B cell (primary cell): ENCODE results near the gene NPHS2. TPM values are rescaled to one million over a fixed set of nuclear protein-coding genes. Genes with fewer than 3 reads are reported as not detected.

Experiments used
- ATAC-seq: fragments of 200-7000 bp; cut with Tn5 transposase; one replicate; pipeline ENCODE4 v1.10.0; 2021; ENCODE audit warnings: low read depth, mild to moderate bottlenecking, moderate number of reproducible peaks, moderate library complexity
- CTCF ChIA-PET: fragments of 350-600 bp; sonication (Branson Sonifier 250); formaldehyde crosslinking; loops from one replicate; lab custom pipeline; 2021; ENCODE audit warnings: antibody characterized with exemption, inconsistent platforms; lab: Charles Lee
- POLR2A ChIA-PET: fragments of 350-600 bp; sonication (Branson Sonifier 250); formaldehyde crosslinking; loops from one replicate; lab custom pipeline; 2021; ENCODE audit warnings: antibody characterized with exemption; lab: Charles Lee
- DNase-seq: peaks from one replicate; pipeline ENCODE4 v3.0.0; 2013
- H2AFZ ChIP-seq: 2 replicates; pipeline ENCODE4 v1.6.1; 2012; ENCODE audit warnings: mild to moderate bottlenecking, low read depth, low read length; ENCODE audit not compliant: insufficient read depth, poor library complexity, severe bottlenecking
- H3K27ac ChIP-seq, 2 donors: 1 replicate in 1 of 2; 2 replicates in 1 of 2; pipeline ENCODE4 v1.5.1; 2012 to 2013; ENCODE audit warnings: low read length in 2 of 2, mild to moderate bottlenecking in 2 of 2, moderate library complexity in 1 of 2
- H3K27me3 ChIP-seq, 4 experiments: fragments of 200-600 bp in 1 of 4; sonication (generic) in 1 of 4; replicated peaks in 1 of 4; 1 replicate in 2 of 4; 2 replicates in 2 of 4; pipeline versions ENCODE4 v1.6.1 to v1.7.0; 2013 to 2016; ENCODE audit warnings: low read length in 3 of 4, mild to moderate bottlenecking in 2 of 4, mixed read lengths in 1 of 4, moderate library complexity in 1 of 4; ENCODE audit not compliant: insufficient read depth in 4 of 4, control insufficient read depth in 3 of 4; ENCODE audit errors: control extremely low read depth in 1 of 4
- H3K36me3 ChIP-seq, 2 experiments: replicated peaks in 1 of 2; 1 replicate in 1 of 2; 2 replicates in 1 of 2; pipeline versions ENCODE4 v1.6.1 to v1.7.1; 2013; ENCODE audit warnings: low read length in 1 of 2; ENCODE audit not compliant: insufficient read depth in 2 of 2, control insufficient read depth in 1 of 2; ENCODE audit errors: control extremely low read depth in 1 of 2, extremely low read depth in 1 of 2
- H3K4me1 ChIP-seq, 2 donors: fragments of 200-600 bp in 1 of 2; sonication (generic) in 1 of 2; 1 replicate in 1 of 2; 2 replicates in 1 of 2; pipeline versions ENCODE4 v1.5.1 to v1.6.1; 2013 to 2017; ENCODE audit warnings: low read length in 2 of 2; ENCODE audit not compliant: control insufficient read depth in 2 of 2, insufficient read depth in 2 of 2
- H3K4me2 ChIP-seq: replicated peaks from 2 replicates; pipeline ENCODE3; 2012; ENCODE audit warnings: mild to moderate bottlenecking, low read depth, low read length; ENCODE audit not compliant: poor library complexity, severe bottlenecking
- H3K4me3 ChIP-seq, 5 experiments: fragments of 200-600 bp in 1 of 5; sonication (generic) in 1 of 5; 1 replicate in 3 of 5; 2 replicates in 2 of 5; pipeline versions ENCODE4 v1.5.1 to v1.7.0; 2011 to 2016; ENCODE audit warnings: low read length in 4 of 5, mild to moderate bottlenecking in 4 of 5, low read depth in 2 of 5, control low read depth in 1 of 5, moderate library complexity in 1 of 5; ENCODE audit not compliant: insufficient read depth in 1 of 5; ENCODE audit errors: control extremely low read depth in 1 of 5, extremely low read depth in 1 of 5
- H3K79me2 ChIP-seq: fragments of 200-600 bp; sonication (generic); one replicate; pipeline ENCODE4 v1.6.0; 2016; ENCODE audit warnings: low read length; ENCODE audit not compliant: control insufficient read depth, insufficient read depth
- H3K9ac ChIP-seq: fragments of 200-600 bp; sonication (generic); 2 replicates; pipeline ENCODE4 v1.6.1; 2017; ENCODE audit warnings: mild to moderate bottlenecking, low read length, moderate library complexity
- H3K9me3 ChIP-seq, 3 donors: one replicate each; pipeline versions ENCODE4 v1.6.1 to v1.7.1; 2013; ENCODE audit warnings: low read length in 2 of 3; ENCODE audit not compliant: control insufficient read depth in 2 of 3, insufficient read depth in 1 of 3; ENCODE audit errors: control extremely low read depth in 1 of 3
- H4K20me1 ChIP-seq: 2 replicates; pipeline ENCODE4 v1.6.0; 2012; ENCODE audit warnings: mild to moderate bottlenecking, low read length; ENCODE audit not compliant: insufficient read depth, control insufficient read depth, poor library complexity, severe bottlenecking
- H3K27ac Mint-ChIP-seq: one replicate; pipeline ENCODE4 v1.8.0; 2021; ENCODE audit warnings: mixed read lengths
- H3K27me3 Mint-ChIP-seq: one replicate; pipeline ENCODE4 v1.8.0; 2021; ENCODE audit warnings: mixed read lengths
- H3K4me1 Mint-ChIP-seq: one replicate; pipeline ENCODE4 v1.8.0; 2021; ENCODE audit warnings: mixed read lengths
- H3K4me3 Mint-ChIP-seq: one replicate; pipeline ENCODE4 v1.8.0; 2021; ENCODE audit warnings: mixed read lengths
- H3K9me3 Mint-ChIP-seq: one replicate; pipeline ENCODE4 v1.8.0; 2022; ENCODE audit warnings: mixed read lengths; ENCODE audit not compliant: insufficient read depth
- EZH2 ChIP-seq: IDR thresholded peaks from 2 replicates; pipeline ENCODE4 v1.6.1; 2012; ENCODE audit warnings: borderline replicate concordance, low read depth, mild to moderate bottlenecking, moderate library complexity, low read length; ENCODE audit not compliant: insufficient read depth, poor library complexity, severe bottlenecking
- WGBS: methylation state at CpG from one replicate; pipeline ENCODE4 v1.1.5; 2013; ENCODE audit warnings: missing lambda C conversion rate; ENCODE audit not compliant: insufficient coverage; 5-methylcytosine and 5-hydroxymethylcytosine counted together
- intact Hi-C: fragments of 100-400 bp; cut with micrococcal nuclease; formaldehyde crosslinking; loops from one replicate; pipeline ENCODE4 v1.10.0; 2022
- polyA minus RNA-seq: library from RNA; depleted of rRNA, polyadenylated mRNA; stranded (reverse); fragments of >200 nt; gene quantifications from 2 replicates; pipeline ENCODE4 v1.2.3, GENCODE V29; 2012
- polyA plus RNA-seq: library from polyadenylated mRNA; depleted of rRNA; stranded (reverse); fragments of >200 nt; gene quantifications from 2 replicates; pipeline ENCODE4 v1.2.3, GENCODE V29; 2012
- total RNA-seq, 2 donors: library from RNA; stranded (reverse); fragments of 120-200 nt in 1 of 2; gene quantifications; 1 replicate in 1 of 2; 2 replicates in 1 of 2; pipeline versions ENCODE4 v1.2.3 to v1.2.4, GENCODE V29; 2013 to 2022
- TF ChIP-seq, protein P1 (sequence below): fragments of 200-600 bp; IDR thresholded peaks from one replicate; pipeline ENCODE4 v1.8.0; 2022; ENCODE audit warnings: antibody characterized with exemption, mild to moderate bottlenecking

NPHS2 gene
- total RNA-seq: not detected in 2 replicates
- total RNA-seq (2013): not detected
- not detected in 2 replicates for polyA plus RNA-seq
- not detected in 2 replicates for polyA minus RNA-seq

DNA sequence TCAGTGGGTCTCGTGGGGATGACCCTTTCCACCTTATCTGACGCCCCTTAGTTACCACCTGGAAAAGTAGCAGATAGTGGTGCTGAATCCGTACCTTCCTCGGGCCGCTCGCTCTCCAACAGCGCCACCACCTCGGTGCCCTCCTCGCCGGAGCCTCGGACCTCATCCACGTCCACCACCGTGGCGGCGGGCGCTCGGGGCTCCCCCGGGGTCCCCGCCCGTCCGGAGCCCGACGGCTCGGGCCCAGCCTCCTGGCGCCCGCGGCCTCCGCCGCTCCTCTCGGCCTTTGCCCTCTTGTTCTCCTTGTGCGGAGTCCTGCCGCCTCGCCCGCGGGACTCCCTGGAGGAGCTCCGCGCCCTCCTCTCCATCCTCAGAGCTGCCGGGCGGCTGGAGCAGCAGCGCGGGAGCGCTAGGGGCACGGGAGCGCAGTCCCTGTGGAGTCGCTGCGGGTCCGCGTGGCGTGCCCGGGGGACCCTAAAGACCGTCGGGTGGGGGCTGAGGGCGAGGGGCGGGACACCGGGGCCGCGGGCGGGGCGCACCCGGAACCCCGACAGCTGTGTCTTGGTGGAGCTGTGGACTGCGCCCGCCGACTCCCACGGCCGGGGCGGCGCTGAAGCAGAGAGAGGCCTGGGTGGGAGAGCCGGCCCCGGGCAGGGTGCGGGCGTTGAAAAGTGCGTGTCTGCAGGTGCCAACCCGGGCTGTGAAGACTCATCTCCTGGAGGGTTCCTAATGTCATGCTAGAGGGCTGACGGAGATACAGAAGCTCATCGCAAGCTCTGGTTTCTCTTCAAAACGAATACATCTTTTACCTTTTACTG is at the start of gene NPHS2:
NPHS2 (minus strand) TSS at position 452 of the 818 bp plus-strand sequence; CDS start at position 368, 84 bp downstream.
- Mint-ChIP-seq H3K27me3 (peaks cover 66% of the 10 kb centered on the region), H3K4me3 (peak within 1 kb of the TSS; percentile 53), H3K27ac (no peak within 1 kb of the TSS)

DNA sequence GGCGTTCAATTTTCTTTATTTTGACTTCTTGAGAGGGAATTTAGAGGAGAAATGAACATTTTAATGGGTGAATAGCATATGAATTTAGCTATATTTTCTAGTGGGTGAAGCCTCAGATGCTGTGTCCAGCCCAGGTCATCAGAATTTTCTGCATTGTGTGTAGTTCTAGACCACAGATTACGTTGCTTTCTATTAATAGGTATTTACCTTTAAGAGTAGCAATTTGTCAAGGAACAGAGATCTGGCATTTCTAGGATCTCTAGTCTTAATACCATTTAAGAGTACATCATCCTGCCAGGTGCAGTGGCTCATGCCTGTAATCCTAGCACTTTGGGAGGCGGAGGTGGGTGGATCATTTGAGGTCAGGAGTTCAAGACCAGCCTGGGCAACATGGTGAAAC is 36.6 kb upstream of the NPHS2 start:
- Mint-ChIP-seq H3K4me3 (no peak overlapping the region), H3K27me3 (peaks cover 35% of the 10 kb centered on the region), H3K4me1 (no peaks in the 10 kb centered on the region), H3K27ac (no peak overlapping the region), H3K9me3 (no peaks in the 10 kb centered on the region)
- Histone ChIP-seq H3K27me3 (peaks cover 0 to 13% (median 0%) of the 10 kb centered on the region in 4 experiments), H3K4me2 (no peak overlapping the region), H3K36me3 (no peaks in the 10 kb centered on the region), H4K20me1 (no peaks in the 10 kb centered on the region), H3K4me3 (no peak overlapping the region), H3K9me3 (no peaks in the 10 kb centered on the region), H3K27ac (no peak overlapping the region), H3K9ac (no peak overlapping the region), H3K4me1 (no peaks in the 10 kb centered on the region), H2AFZ (no peak overlapping the region), H3K79me2 (no peaks in the 10 kb centered on the region)
- TF ChIP-seq EZH2: no peak
- TF ChIP-seq, protein P1, sequence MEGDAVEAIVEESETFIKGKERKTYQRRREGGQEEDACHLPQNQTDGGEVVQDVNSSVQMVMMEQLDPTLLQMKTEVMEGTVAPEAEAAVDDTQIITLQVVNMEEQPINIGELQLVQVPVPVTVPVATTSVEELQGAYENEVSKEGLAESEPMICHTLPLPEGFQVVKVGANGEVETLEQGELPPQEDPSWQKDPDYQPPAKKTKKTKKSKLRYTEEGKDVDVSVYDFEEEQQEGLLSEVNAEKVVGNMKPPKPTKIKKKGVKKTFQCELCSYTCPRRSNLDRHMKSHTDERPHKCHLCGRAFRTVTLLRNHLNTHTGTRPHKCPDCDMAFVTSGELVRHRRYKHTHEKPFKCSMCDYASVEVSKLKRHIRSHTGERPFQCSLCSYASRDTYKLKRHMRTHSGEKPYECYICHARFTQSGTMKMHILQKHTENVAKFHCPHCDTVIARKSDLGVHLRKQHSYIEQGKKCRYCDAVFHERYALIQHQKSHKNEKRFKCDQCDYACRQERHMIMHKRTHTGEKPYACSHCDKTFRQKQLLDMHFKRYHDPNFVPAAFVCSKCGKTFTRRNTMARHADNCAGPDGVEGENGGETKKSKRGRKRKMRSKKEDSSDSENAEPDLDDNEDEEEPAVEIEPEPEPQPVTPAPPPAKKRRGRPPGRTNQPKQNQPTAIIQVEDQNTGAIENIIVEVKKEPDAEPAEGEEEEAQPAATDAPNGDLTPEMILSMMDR: no peak
- POLR2A ChIA-PET: no interaction called here
- no CpG with 5 or more reads among the region's 3 CpGs for WGBS
- CTCF ChIA-PET: no interaction called here
- intact Hi-C loops: no loop called here
- DNase-seq (no peak), ATAC-seq (no peak)

More for the DNA sequence above, at the start of gene NPHS2:
- peaks cover 0 to 4% of the 10 kb centered on the region in 2 donors for H3K4me1 ChIP-seq
- H3K27ac ChIP-seq: no peak within 1 kb of the TSS
- H3K79me2 ChIP-seq: no peaks in the 10 kb centered on the region
- POLR2A ChIA-PET: no interaction called here
- CTCF ChIA-PET: no interaction called here
- 10% methylated on average over 73 of the region's 77 CpGs for WGBS
- H3K9ac ChIP-seq: peak within 1 kb of the TSS; percentile 30
- ATAC-seq (no peak), DNase-seq (no peak)
- Mint-ChIP-seq H3K4me1 (peaks cover 5% of the 10 kb centered on the region), H3K9me3 (no peaks in the 10 kb centered on the region)
- TF ChIP-seq EZH2: no peak
- TF ChIP-seq, protein P1: no peak
- no peaks in the 10 kb centered on the region for H3K36me3 ChIP-seq
- intact Hi-C loops: no loop called here
- H2AFZ ChIP-seq: peak within 1 kb of the TSS; percentile 21
- H3K27me3 ChIP-seq: peaks cover 0 to 30% (median 17%) of the 10 kb centered on the region in 4 experiments
- peak within 1 kb of the TSS; percentile 35 for H3K4me2 ChIP-seq
- no peaks in the 10 kb centered on the region for H4K20me1 ChIP-seq
- H3K4me3 ChIP-seq: peak within 1 kb of the TSS in 2 of 5 experiments; percentile 26 to 29
- H3K9me3 ChIP-seq: peaks cover 0 to 5% (median 0%) of the 10 kb centered on the region in 3 donors
